Activated effector memory CD4-positive, alpha-beta T cell treated with anti-CD3 and anti-CD28 coated beads, Interleukin-2, amount 50 U/mL, for 16 hours (primary cell): ENCODE data around the gene FKBP15.
"Not testable (repeated sequence)": the region's sequence is repeated elsewhere in the genome, so short reads cannot be mapped to it uniquely, and the experiment has no call there.

Source experiments
- DNase-seq: peaks from one replicate; pipeline ENCODE4 v3.0.0-alpha.2; 2020

Gene FKBP15

GRCh38 chr9:113178087-113178486 is 43.0 kb downstream of the FKBP15 start:
- no peak for DNase-seq

- no peak for DNase-seq
Measured at GRCh38 chr9:113177251-113177650, 43.8 kb downstream of the FKBP15 start.

DNA sequence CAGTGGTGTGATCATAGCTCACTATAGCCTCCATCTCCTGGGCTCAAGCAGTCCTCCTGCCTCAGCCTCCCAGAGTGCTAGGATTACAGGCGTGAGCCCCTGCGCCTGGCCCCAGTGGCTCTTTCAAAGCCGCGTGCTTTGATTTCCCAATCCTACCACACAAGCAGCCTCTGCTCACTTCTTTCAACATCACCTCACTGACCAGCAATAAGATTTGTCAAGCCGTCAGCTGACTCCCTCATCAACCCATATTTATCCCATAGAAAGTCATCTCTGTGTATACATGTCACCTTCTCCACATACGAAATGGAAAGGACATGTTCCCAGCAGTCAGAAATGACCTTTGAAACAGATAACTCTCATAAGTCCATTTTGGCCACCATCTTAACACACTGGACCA is 44.3 kb downstream of the FKBP15 start:
- no peak for DNase-seq

DNA sequence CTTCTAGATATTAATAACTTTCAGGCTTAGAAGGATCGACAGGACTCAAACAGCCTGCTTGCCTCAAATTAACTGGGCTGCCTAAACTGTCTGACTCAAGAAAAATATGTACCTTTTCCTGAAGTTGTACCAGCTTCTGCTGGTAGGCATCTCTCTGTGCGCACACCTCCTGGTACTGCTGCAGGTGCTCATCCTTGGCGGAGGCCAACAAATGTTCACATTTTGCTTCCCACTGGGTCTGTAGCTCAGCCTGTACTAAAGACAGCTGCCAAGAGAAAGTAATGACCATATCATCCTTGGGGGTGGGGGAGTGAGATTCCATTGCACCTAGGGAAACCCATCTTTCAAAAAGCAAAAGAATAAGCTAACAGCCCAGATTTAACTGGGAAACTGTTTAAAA is 47.7 kb downstream of the FKBP15 start:
- DNase-seq: no peak

DNA sequence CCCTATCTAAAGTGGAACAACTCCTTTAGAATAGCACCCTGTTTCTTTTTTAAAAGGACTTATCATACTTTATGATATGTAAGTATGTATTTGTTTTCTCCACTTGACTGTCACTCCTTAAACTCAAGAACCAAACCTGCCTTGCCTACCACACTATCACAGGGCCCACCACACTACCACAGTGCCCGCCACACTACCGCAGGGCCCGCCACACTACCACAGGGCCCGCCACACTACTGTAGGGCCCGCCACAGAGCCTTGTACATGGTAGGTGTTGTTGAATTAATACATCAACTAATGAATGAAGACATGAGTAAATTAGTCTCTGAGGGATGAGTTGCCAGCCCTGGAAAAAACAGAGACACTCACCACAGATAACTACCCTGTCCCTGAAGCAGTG is 52.3 kb downstream of the FKBP15 start:
- no peak for DNase-seq

DNA sequence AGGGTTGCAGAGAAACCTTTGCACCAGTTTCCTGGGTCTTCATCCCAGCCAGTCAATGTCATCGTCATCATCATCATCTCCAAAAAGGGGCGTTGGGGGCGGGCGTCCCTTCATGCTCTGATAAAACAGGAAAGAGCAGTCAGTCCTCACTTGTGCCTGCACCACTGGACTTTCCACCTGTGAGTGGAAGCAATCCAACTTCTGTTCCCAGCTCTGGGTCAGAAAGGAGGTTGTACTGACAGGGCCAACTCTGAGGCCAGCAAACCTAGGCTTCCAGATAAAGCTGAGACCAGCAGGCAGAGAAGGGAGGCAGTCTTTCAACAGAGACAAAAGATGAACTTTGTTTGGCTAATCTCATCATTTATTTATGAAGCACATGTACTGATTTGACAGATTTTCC is 55.0 kb downstream of the FKBP15 start:
- no peak for DNase-seq

- DNase-seq: no peak
Measured at GRCh38 chr9:113164536-113165300, 56.4 kb downstream of the FKBP15 start.

DNA sequence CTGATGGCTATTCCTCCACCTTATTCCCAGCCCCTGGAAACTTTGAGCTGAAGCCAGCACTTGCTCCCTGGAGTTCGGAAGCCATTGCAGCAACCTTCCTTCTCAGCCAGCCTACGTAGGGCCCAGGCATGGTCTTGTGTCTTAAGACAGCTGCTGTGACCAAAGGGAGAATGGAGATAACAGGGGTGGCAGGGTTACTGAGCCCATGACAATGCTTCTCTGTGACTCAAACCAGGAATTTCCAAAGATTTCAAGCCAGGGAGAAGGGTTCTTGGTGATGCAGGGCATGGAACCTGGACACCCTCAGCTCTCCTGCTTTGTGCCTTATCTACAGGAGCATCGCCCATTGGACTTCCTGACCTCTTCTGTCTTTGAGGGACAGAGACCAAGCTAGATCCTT is 58.1 kb downstream of the FKBP15 start:
- no peak for DNase-seq

GRCh38 chr9:113160571-113160970 is 60.5 kb downstream of the FKBP15 start:
- no peak for DNase-seq

DNA sequence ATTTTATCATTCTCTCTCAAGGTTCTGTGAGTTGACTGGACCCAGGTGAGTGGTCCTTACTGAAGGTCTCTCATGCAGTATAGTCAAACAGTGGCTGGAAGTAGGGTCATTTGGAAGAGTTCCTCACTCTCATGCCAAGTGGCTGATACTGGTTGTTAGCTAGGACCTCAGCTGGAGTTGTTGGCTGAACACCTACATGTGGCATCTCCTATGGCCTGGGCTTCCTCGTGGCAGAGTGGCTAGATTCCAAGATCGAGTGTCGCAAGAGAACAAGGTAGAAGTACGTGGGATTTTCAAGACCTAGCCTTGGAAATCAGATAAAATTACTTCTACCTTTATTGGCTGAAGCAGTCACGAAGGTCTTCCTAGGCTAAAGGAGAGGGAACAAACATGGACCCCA is 62.6 kb downstream of the FKBP15 start:
- no peak for DNase-seq

- no peak for DNase-seq
Measured at GRCh38 chr9:113156880-113157279, 64.2 kb downstream of the FKBP15 start.

- DNase-seq: peak; percentile 73
Measured at GRCh38 chr9:113155911-113156588, 65.0 kb downstream of the FKBP15 start.

GRCh38 chr9:113154946-113155345 is 66.1 kb downstream of the FKBP15 start:
- no peak for DNase-seq

DNA sequence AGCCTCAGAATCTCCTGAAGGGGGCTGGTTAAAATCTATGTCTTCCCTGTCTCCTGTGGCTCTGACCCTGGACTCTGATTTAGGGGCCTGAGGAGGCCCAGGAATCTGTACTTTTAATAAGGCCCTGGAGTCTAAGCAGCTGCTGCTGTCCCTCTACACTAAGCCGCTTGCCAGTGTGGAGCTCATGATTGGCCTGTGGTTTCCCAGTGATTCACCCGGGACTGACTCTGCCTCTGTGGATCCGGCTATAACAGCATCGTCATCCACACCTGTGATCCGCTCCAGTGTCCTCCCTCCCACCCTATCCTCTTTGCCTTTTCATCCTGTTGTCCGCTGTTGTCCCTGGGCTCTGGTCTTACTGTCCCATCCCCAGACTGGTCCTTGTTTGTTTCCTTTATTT is 66.6 kb downstream of the FKBP15 start:
- no peak for DNase-seq

GRCh38 chr9:113153599-113153998 is 67.5 kb downstream of the FKBP15 start:
- no peak for DNase-seq

DNA sequence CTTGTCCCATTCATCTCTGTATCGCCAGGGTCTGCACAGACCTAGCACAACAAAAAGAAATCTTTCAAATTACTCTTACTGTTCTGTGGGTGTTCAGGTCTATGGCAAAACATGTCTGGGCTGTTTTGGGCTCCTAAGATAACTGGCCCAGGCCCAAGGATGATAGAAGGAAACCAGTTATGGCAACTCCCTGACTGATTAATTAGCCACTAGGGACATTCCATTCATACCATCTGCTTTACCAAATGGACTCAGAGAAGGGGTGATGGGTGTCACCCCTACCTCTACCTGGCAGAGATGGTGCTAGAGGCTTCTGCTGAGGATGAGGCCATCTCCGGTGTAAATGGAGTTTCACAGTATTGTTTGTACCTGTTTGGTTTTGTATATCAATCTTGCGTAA is 68.4 kb downstream of the FKBP15 start:
- no peak for DNase-seq

DNA sequence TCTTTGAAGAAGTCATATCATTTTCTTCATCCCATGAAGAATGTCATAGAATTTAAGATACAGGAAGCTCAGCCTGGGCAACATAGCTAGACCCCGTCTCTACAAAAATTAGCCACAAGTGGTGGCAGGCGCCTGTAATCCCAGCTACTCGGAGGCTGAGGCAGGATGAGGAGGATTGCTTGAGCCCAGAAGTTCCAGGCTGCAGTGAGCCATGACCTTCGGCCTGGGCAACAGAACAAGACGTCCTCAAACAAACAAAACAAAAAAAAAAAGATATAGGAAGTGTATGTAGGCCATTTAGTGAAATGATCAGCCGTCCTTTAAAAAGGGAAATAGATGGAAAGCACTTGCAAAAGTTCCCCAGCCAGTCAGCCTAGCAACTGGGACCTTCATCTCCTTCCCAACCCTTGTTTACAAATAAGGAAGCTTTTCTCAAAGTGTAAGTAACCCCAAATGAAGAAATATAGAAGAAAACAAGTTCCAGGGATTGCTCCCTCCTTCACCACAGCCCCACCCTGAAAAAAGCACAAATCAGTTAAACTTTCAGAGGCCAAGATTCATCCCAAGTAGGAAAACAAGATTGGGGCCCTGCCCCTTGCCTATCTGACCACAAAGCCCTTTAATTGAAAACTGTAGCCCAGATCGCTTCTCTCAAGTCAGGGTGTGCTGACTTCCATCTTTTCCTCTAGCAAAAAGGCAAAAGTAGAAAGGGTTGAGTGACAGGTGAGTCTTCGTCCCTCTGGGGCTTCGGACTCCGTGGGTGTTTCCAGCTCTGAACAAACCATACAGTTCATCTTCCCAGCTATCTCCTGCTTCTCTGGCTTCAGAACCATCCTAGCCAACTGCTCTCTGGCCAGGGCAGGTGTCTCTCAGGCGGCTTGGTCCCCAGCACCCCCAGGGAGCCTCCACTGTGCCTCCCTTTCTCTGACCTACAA is 69.1 kb downstream of the FKBP15 start:
- DNase-seq: no peak

- DNase-seq: peak; percentile 95
Measured at GRCh38 chr9:113150670-113151611, 70.1 kb downstream of the FKBP15 start, which contains the start of gene SLC31A2. TSS of gene SLC31A2 (plus strand) at chr9:113151007. CDS start at chr9:113151075, 68 bp downstream.

GRCh38 chr9:113149561-113149960 is 71.5 kb downstream of the FKBP15 start:
- not testable (repeated sequence) for DNase-seq

DNA sequence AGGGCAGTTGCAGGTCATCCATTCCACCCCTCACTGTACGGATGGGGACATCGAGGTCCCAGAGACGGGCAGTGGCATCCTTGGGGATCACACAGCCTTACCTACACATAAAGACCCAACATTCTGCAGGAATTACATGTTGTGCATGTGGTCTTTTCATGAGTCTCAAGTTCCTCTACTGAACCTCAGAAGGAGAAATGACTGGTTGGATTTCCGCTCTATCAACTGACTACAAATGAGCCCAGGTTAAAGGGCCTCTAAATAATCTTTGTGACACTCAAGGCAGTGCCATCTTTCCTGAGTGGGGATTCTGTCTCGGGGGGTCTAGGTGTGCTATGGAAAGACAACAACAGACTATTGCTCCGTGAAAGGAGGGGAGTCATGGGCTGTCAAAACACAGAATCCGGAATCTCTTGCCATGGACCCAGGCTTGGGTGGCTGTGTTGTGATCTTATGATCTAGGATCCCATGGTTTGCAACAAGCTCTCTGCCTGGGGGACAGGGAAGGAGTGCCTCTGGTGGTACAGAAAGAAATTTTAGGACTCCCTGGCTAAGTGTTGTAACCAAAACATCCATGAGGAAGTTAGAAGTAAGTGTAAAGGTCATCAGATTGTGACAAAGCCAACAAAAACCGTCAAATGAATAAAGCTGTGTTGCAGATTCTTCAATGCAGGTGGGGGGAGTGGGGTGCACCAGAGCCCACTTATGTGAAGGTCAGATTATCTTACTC is 72.1 kb downstream of the FKBP15 start:
- DNase-seq: no peak

DNA sequence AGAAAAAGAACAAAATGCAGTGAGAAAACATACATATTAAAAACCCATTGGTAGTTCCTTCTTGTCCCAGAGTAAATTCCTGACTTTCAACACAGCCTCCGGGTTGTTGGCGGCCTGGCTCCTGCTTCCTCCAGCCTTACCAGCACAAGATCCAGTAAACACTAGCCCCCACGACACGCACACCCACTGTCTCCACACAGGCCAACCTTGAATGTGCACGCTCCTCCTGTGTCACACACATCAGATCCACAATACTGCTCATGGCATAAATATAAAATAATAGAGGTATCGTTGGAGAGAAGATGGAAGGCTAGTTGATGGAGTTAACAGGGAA is 72.7 kb downstream of the FKBP15 start:
- DNase-seq: no peak
